ENCODE data around the gene STOML1. TPM values are rescaled to one million over a fixed set of nuclear protein-coding genes. Genes with fewer than 3 reads are reported as not detected.

Gene STOML1
- total RNA-seq, 1 experiment from 2014 or later = 6.9 TPM

GRCh38 chr15:73996267-73996666 lies 4.2 kb upstream of the STOML1 start:
- H3K4me1 ChIP-seq (ENCODE audit: control insufficient read depth, insufficient read depth, low read length) = peaks cover 34% of the 10 kb centered on the region
- intact Hi-C loops (cut with micrococcal nuclease; ENCODE audit: unreplicated experiment) (no loop called here), in situ Hi-C loops (cut with HindIII; ENCODE audit: low pct_unique_long_range_greater_than_20kb, low sequenced_read_pairs) (no loop called here)
- ChIA-PET POLR2A (no interaction called here), CTCF (interaction anchor here (0.5 to 1.1 kb wide), 5 partner anchors 10 to 498 kb away, joined by 3 to 5 read pairs (median 4); no protein-coding TSS in a partner anchor)
- DNase-seq (ENCODE audit: low read depth, low spot score) (no peak), ATAC-seq (no peak)
- BruUV-seq (replicated peaks) = no TSS peak
- no peaks in the 10 kb centered on the region; the same call in 1 of the 2 replicates for H3K36me3 ChIP-seq (ENCODE audit: control insufficient read depth, insufficient read depth, low read length)
- H3K4me3 ChIP-seq (ENCODE audit: low read depth in 2 of 2, low read length in 2 of 2) = peak overlapping the region; percentile 82 to 89
- H3K27me3 ChIP-seq (ENCODE audit: control insufficient read depth, insufficient read depth, low read length) = no peaks in the 10 kb centered on the region
- TF ChIP-seq POLR2AphosphoS5 (IDR thresholded peaks at IDR 0.05; ENCODE audit: low read depth, low read length) = no peak
- TF ChIP-seq SIN3A (IDR thresholded peaks at IDR 0.05; ENCODE audit: borderline replicate concordance, insufficient read depth, low read depth, low read length) = no peak
- TF ChIP-seq, protein P1, sequence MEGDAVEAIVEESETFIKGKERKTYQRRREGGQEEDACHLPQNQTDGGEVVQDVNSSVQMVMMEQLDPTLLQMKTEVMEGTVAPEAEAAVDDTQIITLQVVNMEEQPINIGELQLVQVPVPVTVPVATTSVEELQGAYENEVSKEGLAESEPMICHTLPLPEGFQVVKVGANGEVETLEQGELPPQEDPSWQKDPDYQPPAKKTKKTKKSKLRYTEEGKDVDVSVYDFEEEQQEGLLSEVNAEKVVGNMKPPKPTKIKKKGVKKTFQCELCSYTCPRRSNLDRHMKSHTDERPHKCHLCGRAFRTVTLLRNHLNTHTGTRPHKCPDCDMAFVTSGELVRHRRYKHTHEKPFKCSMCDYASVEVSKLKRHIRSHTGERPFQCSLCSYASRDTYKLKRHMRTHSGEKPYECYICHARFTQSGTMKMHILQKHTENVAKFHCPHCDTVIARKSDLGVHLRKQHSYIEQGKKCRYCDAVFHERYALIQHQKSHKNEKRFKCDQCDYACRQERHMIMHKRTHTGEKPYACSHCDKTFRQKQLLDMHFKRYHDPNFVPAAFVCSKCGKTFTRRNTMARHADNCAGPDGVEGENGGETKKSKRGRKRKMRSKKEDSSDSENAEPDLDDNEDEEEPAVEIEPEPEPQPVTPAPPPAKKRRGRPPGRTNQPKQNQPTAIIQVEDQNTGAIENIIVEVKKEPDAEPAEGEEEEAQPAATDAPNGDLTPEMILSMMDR (IDR thresholded peaks at IDR 0.05) = no peak
- TF ChIP-seq TCF7L2 (IDR thresholded peaks at IDR 0.05; ENCODE audit: low read depth, low read length) = no peak
- TF ChIP-seq REST (IDR thresholded peaks at IDR 0.05; ENCODE audit: insufficient read depth in 1 of 2, low read depth in 2 of 2, low read length in 1 of 2) = no peak
- no peaks in the 10 kb centered on the region for H3K9me3 ChIP-seq (ENCODE audit: control insufficient read depth, insufficient read depth, low read depth, low read length)
- H3K27ac ChIP-seq (ENCODE audit: low read length) = peak overlapping the region; percentile 87

GRCh38 chr15:73994912-73995622 lies 3.0 kb upstream of the STOML1 start:
- in situ Hi-C loops (cut with HindIII; ENCODE audit: low pct_unique_long_range_greater_than_20kb, low sequenced_read_pairs) = no loop called here
- H3K27ac ChIP-seq (ENCODE audit: low read length) = peak overlapping the region; percentile 87
- no peaks in the 10 kb centered on the region for H3K27me3 ChIP-seq (ENCODE audit: control insufficient read depth, insufficient read depth, low read length)
- TF ChIP-seq TCF7L2 (IDR thresholded peaks at IDR 0.05; ENCODE audit: low read depth, low read length) (no peak), POLR2AphosphoS5 (IDR thresholded peaks at IDR 0.05; ENCODE audit: low read depth, low read length) (no peak), SIN3A (IDR thresholded peaks at IDR 0.05; ENCODE audit: borderline replicate concordance, insufficient read depth, low read depth, low read length) (no peak), REST (IDR thresholded peaks at IDR 0.05; ENCODE audit: insufficient read depth in 1 of 2, low read depth in 2 of 2, low read length in 1 of 2) (no peak)
- TF ChIP-seq, protein P1 (IDR thresholded peaks at IDR 0.05) = no peak
- no peaks in the 10 kb centered on the region for H3K9me3 ChIP-seq (ENCODE audit: control insufficient read depth, insufficient read depth, low read depth, low read length)
- ATAC-seq (peak; percentile 39), DNase-seq (ENCODE audit: low read depth, low spot score) (no peak)
- no peaks in the 10 kb centered on the region; the same call in 1 of the 2 replicates for H3K36me3 ChIP-seq (ENCODE audit: control insufficient read depth, insufficient read depth, low read length)
- peaks cover 38% of the 10 kb centered on the region for H3K4me1 ChIP-seq (ENCODE audit: control insufficient read depth, insufficient read depth, low read length)
- ChIA-PET CTCF (interaction anchor here (1.5 to 2.2 kb wide), 2 partner anchors 23 to 54 kb away, joined by 4 to 16 read pairs; no protein-coding TSS in a partner anchor), POLR2A (interaction anchor here (0.7 kb wide), 3 partner anchors 9 to 389 kb away, joined by 3 to 7 read pairs (median 4); no protein-coding TSS in a partner anchor)
- H3K4me3 ChIP-seq (ENCODE audit: low read depth in 2 of 2, low read length in 2 of 2) = peak overlapping the region; percentile 82 to 89
- BruUV-seq (replicated peaks) = TSS peak; percentile 64
- intact Hi-C loops (cut with micrococcal nuclease; ENCODE audit: unreplicated experiment) = no loop called here

All from Panc1 (cell line).